Retinal pigment epithelial cell (primary cell): Measurements from ENCODE around the gene GRK3.

Source experiments
- DNase-seq: peaks from one replicate; pipeline ENCODE4 v3.0.0-alpha.2; 2010; ENCODE audit warnings: low read depth
- H3K4me3 ChIP-seq: 2 replicates; pipeline ENCODE4 v1.5.1; 2011; ENCODE audit warnings: mild to moderate bottlenecking, low read length, control low read depth, moderate library complexity
- TF ChIP-seq, protein P1 (sequence below): conservative IDR thresholded peaks from 2 replicates; pipeline ENCODE4 v1.5.1; 2011; ENCODE audit warnings: low read depth, low read length, control low read depth, inconsistent platforms

The GRK3 gene

DNA sequence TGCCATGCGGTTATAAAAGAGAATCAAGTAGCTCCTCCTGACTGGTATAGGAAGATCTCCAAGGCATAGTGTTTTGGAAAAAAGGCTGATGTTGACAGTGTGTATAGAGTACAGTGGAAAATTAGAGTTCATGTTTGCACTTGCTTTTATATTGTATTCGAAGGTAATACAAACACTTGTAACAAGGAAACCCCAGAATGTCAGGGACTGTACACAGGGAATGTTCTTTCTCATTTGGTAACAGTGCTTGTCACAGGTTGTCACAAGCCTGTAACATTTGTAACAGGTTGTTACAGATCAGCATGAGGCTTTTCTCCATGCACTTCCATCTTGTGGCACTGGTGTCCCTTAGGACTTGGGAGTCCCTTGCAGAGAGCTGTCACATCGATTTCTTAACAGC, 64.0 kb downstream of the GRK3 start:
- DNase-seq = no peak
- no peak overlapping the region for H3K4me3 ChIP-seq
- TF ChIP-seq, protein P1, sequence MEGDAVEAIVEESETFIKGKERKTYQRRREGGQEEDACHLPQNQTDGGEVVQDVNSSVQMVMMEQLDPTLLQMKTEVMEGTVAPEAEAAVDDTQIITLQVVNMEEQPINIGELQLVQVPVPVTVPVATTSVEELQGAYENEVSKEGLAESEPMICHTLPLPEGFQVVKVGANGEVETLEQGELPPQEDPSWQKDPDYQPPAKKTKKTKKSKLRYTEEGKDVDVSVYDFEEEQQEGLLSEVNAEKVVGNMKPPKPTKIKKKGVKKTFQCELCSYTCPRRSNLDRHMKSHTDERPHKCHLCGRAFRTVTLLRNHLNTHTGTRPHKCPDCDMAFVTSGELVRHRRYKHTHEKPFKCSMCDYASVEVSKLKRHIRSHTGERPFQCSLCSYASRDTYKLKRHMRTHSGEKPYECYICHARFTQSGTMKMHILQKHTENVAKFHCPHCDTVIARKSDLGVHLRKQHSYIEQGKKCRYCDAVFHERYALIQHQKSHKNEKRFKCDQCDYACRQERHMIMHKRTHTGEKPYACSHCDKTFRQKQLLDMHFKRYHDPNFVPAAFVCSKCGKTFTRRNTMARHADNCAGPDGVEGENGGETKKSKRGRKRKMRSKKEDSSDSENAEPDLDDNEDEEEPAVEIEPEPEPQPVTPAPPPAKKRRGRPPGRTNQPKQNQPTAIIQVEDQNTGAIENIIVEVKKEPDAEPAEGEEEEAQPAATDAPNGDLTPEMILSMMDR = no peak

GRCh38 chr22:25629613-25630012, 65.1 kb downstream of the GRK3 start:
- DNase-seq = no peak
- no peak overlapping the region for H3K4me3 ChIP-seq
- TF ChIP-seq, protein P1 = no peak

GRCh38 chr22:25630447-25630846, 66.0 kb downstream of the GRK3 start:
- TF ChIP-seq, protein P1 = no peak
- DNase-seq = no peak
- no peak overlapping the region for H3K4me3 ChIP-seq

DNA sequence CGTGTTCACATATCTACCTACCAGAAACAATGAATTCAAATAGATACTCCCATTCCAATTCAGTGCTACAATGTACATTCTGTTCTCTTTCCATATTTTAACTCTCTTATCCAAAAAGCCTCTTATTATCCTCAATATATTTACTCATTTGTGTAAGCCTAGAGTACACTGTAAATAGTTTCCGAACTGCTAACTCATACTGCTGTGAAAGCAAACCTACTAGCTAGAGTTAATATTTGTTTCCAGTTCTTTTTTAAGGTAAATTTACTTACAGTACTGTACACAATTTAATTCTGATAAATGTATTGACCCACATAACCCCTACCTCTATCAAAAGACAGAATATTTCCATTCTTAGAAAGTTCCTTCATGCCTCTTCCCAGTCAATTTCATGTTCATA, 71.8 kb downstream of the GRK3 start:
- TF ChIP-seq, protein P1 = no peak

DNA sequence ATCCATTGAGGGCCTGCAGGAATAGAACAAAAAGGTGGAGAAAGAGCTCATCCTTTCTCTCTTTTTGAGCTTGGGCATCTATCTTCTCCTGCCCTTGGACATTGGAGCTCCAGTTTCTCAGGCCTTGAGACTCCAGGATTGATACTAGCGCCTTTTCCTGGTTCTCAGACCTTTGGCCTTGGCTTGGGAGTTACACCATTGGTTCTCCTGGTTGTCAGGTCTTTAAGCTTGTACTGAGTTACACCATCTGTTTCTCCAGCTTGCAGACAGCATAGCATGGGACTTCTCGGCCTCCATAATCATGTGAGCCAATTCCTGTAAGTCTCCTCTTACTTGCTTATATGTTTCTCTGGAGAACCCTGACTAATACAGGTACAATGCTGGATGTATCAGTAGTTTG, 72.6 kb downstream of the GRK3 start:
- TF ChIP-seq, protein P1 = no peak
- DNase-seq = no peak
- H3K4me3 ChIP-seq = no peak overlapping the region

More for the DNA sequence above, 71.8 kb downstream of the GRK3 start:
- no peak overlapping the region for H3K4me3 ChIP-seq
- DNase-seq = no peak

DNA sequence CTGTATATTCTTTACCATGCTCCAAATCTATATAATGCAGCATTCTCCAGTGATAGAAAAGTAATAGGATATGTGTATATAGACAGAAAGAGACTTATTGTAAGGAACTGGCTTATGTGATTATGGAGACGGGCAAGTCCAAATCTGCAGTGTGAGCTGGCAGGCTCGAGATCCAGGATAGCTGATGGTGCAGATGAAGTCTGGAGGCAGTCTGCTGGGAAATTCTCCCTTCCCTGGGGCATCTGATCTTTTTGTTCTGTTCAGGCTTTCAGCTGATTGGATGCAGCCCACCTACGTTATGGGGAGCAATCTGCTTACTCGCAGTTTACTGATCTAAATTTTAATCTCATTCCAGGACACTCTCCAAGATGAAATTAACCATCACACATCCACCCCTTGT, 73.2 kb downstream of the GRK3 start:
- DNase-seq = no peak
- TF ChIP-seq, protein P1 = no peak
- H3K4me3 ChIP-seq = no peak overlapping the region

GRCh38 chr22:25638638-25639037, 74.2 kb downstream of the GRK3 start:
- TF ChIP-seq, protein P1 = no peak
- no peak overlapping the region for H3K4me3 ChIP-seq
- DNase-seq = no peak
